Putamen (tissue), 1 donor: Measurements from ENCODE around the gene FIBCD1.

Experiments used
- DNase-seq: peaks from one replicate; pipeline ENCODE4 v3.0.0-alpha.2; 2016; ENCODE audit warnings: low spot score

The FIBCD1 gene

DNA sequence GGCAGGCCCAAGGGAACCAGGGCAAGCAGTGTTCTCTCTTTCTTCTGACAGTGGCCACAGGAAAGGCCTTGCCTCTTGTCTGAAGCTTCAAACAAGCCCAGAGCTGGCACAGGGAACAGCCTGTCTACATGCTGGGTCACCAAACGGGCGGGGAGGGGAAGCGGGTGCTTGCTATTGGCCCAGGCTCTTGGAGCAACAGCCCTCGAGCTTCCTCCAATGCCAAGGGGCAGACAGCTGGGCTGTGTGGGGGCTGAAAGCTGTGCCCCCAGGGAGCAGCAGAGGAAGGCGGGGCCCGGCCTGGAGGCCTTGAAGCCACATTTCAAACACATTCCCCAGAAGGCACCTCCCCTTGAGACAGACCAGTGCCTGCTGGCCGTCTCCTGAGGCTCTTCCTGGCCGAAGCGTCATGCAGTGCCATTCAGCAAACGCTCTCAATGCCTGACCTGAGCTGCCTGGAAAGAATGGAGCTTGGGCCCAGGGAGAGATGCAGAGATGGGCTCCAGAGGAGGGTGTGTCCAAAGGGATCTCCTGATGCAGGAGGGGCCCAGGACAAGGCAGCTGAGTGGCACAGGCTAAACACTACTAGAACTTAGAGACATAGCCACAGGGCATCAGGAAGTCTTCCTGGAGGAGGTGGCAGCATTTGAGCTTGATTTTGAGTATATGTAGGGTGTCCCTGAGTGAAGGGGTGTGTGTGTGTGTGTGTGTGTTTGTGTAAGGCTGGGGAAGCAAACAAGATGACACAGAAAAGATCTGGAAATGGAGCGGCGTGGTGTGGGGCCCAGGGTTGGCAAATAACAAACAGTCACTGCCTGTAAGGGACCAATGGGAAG is 2.5 kb downstream of the FIBCD1 start:
- DNase-seq = no peak

DNA sequence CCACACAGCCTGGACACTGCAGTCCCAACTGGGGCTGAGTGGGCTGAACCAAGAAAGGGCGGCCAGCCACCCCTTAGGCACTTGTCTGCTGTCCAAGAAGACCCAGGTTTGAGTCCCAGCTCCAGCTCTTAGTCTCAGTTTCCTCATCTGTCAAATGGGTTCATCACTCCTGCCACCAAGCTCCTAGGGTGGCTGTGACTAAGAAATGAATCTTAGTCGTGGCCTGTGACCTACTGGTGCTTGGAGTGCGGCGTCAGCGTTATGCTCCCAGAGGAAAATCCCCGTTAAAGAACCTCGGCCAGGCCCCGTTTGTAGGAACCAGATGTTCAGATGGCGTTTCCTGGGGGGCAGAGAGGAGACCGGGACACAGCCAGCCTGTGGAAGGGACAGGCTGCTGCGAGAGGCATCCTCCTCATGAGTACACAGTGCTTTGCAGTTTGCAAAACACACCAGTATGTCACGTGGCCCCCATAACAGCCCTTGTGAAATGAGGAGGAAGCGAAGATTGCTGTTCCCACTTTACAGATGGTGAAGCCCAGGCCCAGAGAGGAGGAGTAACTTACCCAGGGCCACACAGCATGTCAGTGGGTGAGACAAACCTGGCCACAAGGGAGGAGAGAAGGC is 3.3 kb downstream of the FIBCD1 start:
- no peak for DNase-seq

DNA sequence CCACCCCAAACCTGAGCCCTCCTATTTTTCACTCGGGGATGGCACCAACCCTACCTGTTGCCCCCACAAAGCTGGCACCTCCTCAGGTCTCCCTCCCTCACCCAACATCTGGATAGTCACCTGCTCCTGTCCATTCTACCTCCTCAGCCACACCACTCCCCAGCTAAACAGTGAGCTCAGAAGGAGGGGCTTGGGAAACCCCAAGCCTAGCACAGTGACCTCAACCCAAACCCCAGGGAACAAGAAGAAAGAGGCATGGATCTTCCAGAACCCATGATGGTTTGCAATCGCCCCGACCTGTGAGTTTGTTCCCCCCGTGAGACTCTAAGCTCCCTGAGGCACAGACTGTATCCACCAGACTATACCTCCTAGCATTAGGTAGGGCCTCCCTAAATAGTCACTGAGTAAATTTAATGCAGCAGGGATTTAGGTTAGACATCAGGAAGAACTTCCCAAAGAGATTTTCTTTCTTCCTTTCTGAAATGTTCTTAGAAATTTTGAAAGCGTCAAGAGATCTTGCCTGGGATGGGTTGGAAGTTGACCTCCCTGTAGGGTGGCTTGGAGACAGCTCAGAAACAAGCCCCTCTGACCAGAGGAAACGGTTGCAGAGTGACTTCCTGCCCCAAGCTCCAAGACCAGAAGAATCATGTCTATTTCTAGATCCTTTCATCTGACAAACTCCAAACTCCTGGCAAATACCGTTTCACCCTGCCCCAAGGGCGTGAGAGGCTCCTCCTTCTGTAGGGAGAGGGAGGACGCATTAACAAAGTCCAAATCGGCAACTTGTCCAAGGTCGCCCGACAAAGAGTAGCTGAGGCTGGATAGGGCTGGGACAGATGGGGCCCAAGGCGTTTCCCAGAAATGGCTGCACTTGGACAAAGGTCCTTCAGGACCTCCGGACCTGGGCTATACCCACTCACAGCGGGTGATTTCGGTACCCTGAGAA is 4.1 kb downstream of the FIBCD1 start:
- no peak for DNase-seq

- DNase-seq = no peak
Observed at GRCh38 chr9:130934246-130934645, 4.8 kb downstream of the FIBCD1 start.

DNA sequence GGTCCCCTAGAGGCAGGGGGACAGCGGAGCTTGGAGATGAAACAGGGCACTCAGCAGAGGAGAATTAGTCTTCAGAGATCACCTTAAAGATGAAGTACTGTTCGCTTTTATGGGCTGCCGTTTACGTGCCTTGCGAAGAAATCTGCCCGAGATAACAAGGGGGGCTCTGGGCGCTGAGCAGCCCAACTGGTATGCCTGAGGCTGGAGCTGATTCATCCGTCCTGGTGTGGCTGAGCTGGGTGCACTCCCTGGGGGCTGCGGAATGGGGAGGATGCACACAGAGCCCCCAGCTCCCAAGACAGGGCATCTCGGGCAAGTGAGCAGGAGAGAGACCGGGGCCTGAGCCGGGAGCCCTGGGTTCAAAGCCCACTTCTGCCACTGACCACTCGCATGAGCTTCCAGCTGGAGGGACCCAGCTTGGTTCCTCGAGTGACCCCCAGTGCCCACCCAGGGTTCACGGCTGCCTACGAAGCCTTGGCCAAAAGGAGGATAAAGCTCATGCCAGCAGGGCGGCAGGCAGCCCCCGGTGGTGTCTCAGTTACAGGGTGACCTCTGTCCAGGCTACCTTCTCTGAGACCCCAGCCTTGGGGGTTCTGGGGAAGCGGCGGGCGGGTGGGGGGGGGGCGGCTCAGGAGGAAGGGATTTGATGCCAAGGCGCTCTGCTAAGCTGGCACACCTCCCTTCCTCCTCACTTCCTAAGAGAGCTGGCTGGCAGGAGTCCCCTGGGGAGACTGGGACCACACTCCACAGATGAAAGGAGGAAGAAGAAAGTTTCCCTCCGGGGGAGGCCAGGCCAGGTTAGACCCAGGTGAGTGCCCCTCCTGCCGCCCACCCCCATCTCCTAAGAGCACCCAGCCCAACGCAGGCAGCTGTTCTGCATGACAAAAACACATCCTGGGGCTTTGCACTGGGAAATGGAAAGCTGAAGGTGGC is 5.7 kb downstream of the FIBCD1 start:
- DNase-seq = no peak

DNA sequence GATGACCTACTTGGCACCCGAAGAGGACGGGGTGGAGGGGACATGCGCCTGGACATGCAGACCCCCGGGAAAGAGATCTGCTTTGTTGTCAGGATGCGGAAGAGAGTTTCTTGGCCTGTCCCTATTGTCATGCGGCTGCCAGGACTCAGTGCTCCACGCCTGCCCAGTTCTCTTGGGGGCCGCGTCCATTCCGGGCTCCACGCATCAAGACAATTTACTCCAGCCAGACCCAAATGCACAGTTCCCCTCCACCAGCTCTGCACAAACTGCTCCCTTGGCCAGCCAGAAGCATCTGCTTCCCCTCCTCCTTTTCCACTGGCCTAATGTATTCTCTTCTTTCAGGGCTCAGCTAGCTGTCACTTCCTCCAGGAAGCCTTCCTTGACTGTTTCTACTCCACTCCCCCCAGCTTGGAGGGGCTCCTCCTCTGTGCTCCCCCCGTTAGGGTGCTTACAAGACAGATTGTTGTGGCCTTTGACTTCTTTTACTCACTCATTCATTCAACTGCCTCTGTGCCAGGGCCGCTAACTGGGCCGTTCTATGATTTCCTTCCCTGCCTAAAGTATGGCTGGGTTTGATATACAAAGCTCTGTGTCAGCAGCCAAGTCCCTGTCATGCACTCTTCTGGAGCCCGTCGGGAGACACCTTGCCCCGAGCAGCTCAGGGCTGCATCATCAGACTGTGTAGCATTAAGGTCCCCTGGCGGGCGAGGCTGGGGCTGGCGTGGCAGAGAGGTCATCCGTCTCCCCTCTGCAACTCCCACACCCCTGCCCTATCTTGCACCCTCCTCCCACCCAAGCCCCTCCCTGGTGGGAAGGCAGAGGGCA is 6.6 kb downstream of the FIBCD1 start:
- DNase-seq = no peak

- no peak for DNase-seq
Observed at GRCh38 chr9:130931508-130932254, 7.4 kb downstream of the FIBCD1 start.

DNA sequence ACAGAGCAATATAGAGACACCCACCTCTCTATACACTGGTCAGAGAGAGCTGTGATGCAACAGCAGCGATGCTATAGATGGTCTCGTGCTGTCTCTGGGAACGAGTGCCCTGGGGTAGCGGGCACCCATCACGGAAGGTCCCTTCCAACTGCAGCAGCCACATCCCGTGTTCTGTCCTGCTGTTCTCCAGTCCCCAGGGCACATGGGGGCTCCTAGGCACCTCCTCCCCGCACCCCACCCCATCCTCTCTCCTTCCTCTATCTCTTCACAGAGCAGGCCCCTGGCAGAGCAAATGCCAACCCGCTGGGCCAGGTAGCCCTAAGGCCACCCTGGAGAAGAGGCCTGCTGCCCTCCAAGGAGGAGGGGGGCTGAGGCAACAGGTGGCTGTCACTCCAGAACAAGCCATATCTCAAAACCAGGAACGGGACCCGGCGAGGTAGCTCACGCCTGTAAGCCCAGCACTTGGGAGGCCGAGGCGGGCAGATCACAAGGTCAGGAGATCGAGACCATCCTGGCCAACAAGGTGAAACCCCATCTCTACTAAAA is 8.2 kb downstream of the FIBCD1 start:
- DNase-seq = no peak

DNA sequence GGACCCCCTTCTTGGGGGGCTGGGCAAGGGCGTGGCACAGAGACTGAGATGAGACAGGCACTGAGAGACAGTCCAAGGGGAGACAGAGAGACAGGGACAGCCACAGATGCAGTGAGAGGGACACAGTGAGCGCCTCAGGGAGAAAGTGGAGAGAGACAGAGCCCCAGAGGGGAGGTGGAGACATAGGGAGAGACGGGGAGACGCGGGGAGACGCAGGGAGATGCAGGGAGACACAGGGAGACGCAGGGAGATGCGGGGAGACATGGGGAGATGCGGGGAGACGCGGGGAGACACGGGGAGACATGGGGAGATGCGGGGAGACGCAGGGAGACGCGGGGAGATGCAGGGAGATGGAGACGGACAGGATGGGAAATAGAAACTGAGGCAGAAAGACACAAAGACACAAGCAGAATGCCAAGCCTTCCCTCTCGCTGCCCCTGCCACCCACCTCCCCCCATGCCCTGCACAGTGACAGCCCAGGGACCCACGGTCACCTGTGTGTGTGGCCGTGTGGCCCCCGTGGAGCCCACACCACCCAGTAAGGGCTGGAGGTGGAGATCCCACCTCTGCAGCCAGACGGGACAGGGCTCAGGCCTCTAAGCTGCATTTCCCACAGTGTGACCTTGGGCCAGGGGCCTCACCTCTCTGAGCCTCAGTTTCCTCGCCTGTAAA is 8.8 kb downstream of the FIBCD1 start:
- no peak for DNase-seq

DNA sequence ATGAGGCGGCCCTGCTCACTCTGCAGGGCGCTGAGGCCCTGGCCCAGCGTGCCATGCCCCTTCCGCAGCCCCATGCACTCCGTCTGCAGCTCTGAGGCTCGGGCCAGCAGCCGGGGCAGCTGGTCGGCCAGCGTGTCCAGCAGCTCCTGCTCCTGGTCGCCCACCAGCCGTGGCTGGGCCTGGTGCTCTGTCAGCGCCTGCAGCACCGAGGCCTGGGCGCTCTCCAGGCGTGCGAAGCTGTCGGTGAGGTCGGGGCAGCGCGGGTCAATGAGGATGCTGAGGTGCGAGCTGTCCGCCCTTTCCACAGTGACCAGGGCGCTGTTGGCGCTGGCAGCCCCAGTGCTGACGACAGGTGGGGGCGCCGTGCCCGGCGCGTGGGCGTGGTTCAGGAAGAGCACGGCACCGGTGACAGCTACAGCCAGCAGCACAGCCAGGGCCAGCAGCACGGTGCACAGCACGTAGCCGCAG is 9.4 kb downstream of the FIBCD1 start:
- DNase-seq = no peak

GRCh38 chr9:130927995-130928900 is 10.8 kb downstream of the FIBCD1 start:
- no peak for DNase-seq

- DNase-seq = no peak
Observed at GRCh38 chr9:130927338-130927737, 11.7 kb downstream of the FIBCD1 start.

- no peak for DNase-seq
Observed at GRCh38 chr9:130925050-130925678, 13.9 kb downstream of the FIBCD1 start.

- no peak for DNase-seq
Observed at GRCh38 chr9:130924448-130924788, 14.6 kb downstream of the FIBCD1 start.

GRCh38 chr9:130923611-130924447 is 15.2 kb downstream of the FIBCD1 start:
- no peak for DNase-seq

DNA sequence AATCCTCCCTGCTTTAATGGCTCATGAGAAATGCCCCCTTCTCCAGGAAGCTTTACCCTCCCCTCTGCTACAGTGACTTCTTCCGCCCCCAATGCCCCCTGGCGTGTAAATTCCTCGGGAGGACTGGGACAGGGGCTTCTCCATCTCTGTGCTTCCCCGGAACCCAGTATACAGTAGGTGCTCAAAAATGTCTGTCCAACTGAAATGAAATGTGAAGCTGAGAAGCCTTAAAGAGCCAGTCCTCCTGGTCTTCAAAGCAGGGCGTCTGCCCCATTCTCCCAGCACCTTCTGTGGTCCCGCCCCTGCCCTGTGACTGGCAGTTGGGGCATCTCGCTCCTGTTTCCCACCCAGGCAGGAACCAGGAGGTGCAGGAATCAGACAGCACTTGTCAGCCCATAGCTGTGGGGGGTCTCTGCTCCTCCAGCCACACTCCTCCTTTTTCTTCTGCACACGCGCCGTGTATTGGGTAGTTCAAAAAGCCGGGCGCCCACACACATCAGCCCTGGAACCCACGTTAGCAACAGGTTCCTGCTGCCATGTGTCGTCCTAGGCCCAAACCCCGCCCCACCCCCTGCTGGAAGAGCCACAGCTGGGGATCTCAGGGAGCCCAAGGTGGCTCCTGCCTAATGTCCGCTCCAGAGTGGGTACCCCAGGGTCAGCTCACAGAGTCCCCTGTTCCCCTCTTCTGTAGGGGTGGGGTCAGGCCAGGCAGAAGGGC is 16.0 kb downstream of the FIBCD1 start:
- DNase-seq = no peak
